HL-60 (cell line): Measurements from ENCODE around the gene CYB5A.

Experiments
- CTCF ChIP-seq: IDR thresholded peaks from one replicate; pipeline ENCODE4 v1.5.1; 2011; ENCODE audit warnings: low read length, control low read depth, inconsistent platforms; ENCODE audit not compliant: insufficient read depth
- GABPA ChIP-seq: IDR thresholded peaks from 2 replicates; pipeline ENCODE4 v1.6.1; 2012; ENCODE audit warnings: low read depth
- POLR2AphosphoS5 ChIP-seq: IDR thresholded peaks from 2 replicates; pipeline ENCODE4 v1.6.1; 2012; ENCODE audit warnings: low read depth
- REST ChIP-seq: IDR thresholded peaks from 2 replicates; pipeline ENCODE4 v1.6.1; 2012; ENCODE audit warnings: low read depth; ENCODE audit not compliant: insufficient replicate concordance
- SPI1 ChIP-seq: IDR thresholded peaks from 2 replicates; pipeline ENCODE4 v1.6.1; 2012; ENCODE audit warnings: low read depth, mild to moderate bottlenecking, borderline replicate concordance

- TF ChIP-seq REST (no peak), CTCF (no peak), SPI1 (no peak), POLR2AphosphoS5 (no peak), GABPA (no peak)
These were observed 7.4 kb upstream of the CYB5A start for GRCh38 chr18:74299162-74299561.
